Stimulated activated CD4-positive, alpha-beta T cell treated with anti-CD3 and anti-CD28 coated beads, Interleukin-4, amount 100 ng/mL, for 1 hour (primary cell): ENCODE results near the gene EWSR1.
"Not testable (repeated sequence)": the region's sequence is repeated elsewhere in the genome, so short reads cannot be mapped to it uniquely, and the experiment has no call there.

Experiments used
- DNase-seq: peaks from one replicate; pipeline ENCODE4 v3.0.0-alpha.2; 2020

The EWSR1 gene

GRCh38 chr22:29339381-29340235 is 71.5 kb downstream of the EWSR1 start:
- DNase-seq: no peak

GRCh38 chr22:29340566-29340965 is 72.5 kb downstream of the EWSR1 start:
- no peak for DNase-seq

GRCh38 chr22:29341056-29341848 is 73.2 kb downstream of the EWSR1 start:
- no peak for DNase-seq

GRCh38 chr22:29341849-29342127 is 73.7 kb downstream of the EWSR1 start:
- DNase-seq: no peak

GRCh38 chr22:29342177-29342576 is 74.1 kb downstream of the EWSR1 start:
- no peak for DNase-seq

GRCh38 chr22:29342577-29343312 is 74.7 kb downstream of the EWSR1 start:
- no peak for DNase-seq

- no peak for DNase-seq
These were observed 75.3 kb downstream of the EWSR1 start for GRCh38 chr22:29343313-29343805.

- no peak for DNase-seq
These were observed 76.1 kb downstream of the EWSR1 start for GRCh38 chr22:29344137-29344536.

- not testable (repeated sequence) for DNase-seq
These were observed 76.8 kb downstream of the EWSR1 start for GRCh38 chr22:29344889-29345288.

GRCh38 chr22:29345932-29346331 is 77.9 kb downstream of the EWSR1 start:
- DNase-seq: no peak

GRCh38 chr22:29346659-29347058 is 78.6 kb downstream of the EWSR1 start:
- DNase-seq: no peak

- no peak for DNase-seq
These were observed 80.0 kb downstream of the EWSR1 start for GRCh38 chr22:29348041-29348440.

GRCh38 chr22:29348956-29349355 is 80.9 kb downstream of the EWSR1 start:
- DNase-seq: no peak
